Measurements from ENCODE around the gene CTPS2.

DNA sequence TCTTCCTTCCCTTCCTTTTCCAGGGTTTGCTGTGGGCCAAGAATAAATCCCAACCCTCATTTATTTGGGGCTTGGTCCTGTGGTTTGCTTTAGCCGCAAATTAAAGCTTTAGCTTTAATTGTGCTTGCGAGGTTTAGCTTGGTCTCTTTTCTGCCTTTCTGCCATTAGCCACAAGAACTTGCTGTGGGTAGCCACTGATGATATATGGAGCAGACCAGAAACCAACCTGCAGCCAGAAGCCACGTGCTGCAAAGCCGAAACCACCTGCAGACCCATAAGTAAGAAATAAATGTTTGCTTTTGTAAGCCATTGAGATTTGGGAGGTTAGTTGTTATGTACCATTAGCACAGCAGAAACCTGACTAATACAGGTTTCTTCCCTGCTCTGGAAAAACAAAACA, 152.3 kb downstream of the CTPS2 start:
- no peak for TF ChIP-seq POLR2AphosphoS5 (IDR thresholded peaks at IDR 0.05)
- TF ChIP-seq, protein P1, sequence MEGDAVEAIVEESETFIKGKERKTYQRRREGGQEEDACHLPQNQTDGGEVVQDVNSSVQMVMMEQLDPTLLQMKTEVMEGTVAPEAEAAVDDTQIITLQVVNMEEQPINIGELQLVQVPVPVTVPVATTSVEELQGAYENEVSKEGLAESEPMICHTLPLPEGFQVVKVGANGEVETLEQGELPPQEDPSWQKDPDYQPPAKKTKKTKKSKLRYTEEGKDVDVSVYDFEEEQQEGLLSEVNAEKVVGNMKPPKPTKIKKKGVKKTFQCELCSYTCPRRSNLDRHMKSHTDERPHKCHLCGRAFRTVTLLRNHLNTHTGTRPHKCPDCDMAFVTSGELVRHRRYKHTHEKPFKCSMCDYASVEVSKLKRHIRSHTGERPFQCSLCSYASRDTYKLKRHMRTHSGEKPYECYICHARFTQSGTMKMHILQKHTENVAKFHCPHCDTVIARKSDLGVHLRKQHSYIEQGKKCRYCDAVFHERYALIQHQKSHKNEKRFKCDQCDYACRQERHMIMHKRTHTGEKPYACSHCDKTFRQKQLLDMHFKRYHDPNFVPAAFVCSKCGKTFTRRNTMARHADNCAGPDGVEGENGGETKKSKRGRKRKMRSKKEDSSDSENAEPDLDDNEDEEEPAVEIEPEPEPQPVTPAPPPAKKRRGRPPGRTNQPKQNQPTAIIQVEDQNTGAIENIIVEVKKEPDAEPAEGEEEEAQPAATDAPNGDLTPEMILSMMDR (IDR thresholded peaks at IDR 0.05) = no peak

Data from breast epithelium (tissue), 3 donors.